Duodenal mucosa (tissue), 2 donors: ENCODE results near the gene LINC00237.
A peak's percentile ranks its signal among the peaks of the same experiment; 100 is the strongest.

Experiments used
- H3K27ac ChIP-seq: one replicate; pipeline ENCODE4 v1.7.0; 2013; ENCODE audit warnings: low read depth, low read length
- H3K27me3 ChIP-seq, 2 donors: one replicate each; pipeline ENCODE4 v1.7.0; 2013; ENCODE audit warnings: low read length in 2 of 2, control low read depth in 1 of 2; ENCODE audit not compliant: insufficient read depth in 2 of 2, control insufficient read depth in 1 of 2
- H3K36me3 ChIP-seq, 2 donors: one replicate each; pipeline ENCODE4 v1.7.0; 2013; ENCODE audit warnings: low read length in 2 of 2, control low read depth in 1 of 2; ENCODE audit not compliant: insufficient read depth in 2 of 2, control insufficient read depth in 1 of 2
- H3K4me1 ChIP-seq, 2 donors: one replicate each; pipeline ENCODE4 v1.7.0; 2013; ENCODE audit warnings: low read length in 2 of 2, control low read depth in 1 of 2; ENCODE audit not compliant: insufficient read depth in 2 of 2, control insufficient read depth in 1 of 2
- H3K4me3 ChIP-seq, 2 donors: one replicate each; pipeline ENCODE4 v1.7.0; 2013; ENCODE audit warnings: low read length in 2 of 2, low read depth in 1 of 2
- H3K9ac ChIP-seq, 2 donors: one replicate each; pipeline ENCODE4 v1.7.0; 2013; ENCODE audit warnings: low read length in 2 of 2, low read depth in 1 of 2
- H3K9me3 ChIP-seq, 2 donors: one replicate each; pipeline ENCODE4 v1.7.0; 2013; ENCODE audit warnings: low read length in 2 of 2, control low read depth in 1 of 2; ENCODE audit not compliant: control insufficient read depth in 1 of 2

The LINC00237 gene

GRCh38 chr20:21125849-21126580 is 19.9 kb upstream of the LINC00237 start, which contains the start of gene KIZ:
TSS of gene KIZ (plus strand) at chr20:21126082. CDS start at chr20:21126116, 34 bp downstream.
- peak within 1 kb of the TSS; percentile 43 for H3K27ac ChIP-seq
- no peaks in the 10 kb centered on the region for H3K27me3 ChIP-seq
- peak within 1 kb of the TSS; percentile 76 to 90 for H3K9ac ChIP-seq
- peaks cover 0 to 4% of the 10 kb centered on the region in 2 donors for H3K36me3 ChIP-seq
- peak within 1 kb of the TSS; percentile 91 to 95 for H3K4me3 ChIP-seq
- peaks cover 10 to 12% of the 10 kb centered on the region in 2 donors for H3K4me1 ChIP-seq
- H3K9me3 ChIP-seq: no peaks in the 10 kb centered on the region

DNA sequence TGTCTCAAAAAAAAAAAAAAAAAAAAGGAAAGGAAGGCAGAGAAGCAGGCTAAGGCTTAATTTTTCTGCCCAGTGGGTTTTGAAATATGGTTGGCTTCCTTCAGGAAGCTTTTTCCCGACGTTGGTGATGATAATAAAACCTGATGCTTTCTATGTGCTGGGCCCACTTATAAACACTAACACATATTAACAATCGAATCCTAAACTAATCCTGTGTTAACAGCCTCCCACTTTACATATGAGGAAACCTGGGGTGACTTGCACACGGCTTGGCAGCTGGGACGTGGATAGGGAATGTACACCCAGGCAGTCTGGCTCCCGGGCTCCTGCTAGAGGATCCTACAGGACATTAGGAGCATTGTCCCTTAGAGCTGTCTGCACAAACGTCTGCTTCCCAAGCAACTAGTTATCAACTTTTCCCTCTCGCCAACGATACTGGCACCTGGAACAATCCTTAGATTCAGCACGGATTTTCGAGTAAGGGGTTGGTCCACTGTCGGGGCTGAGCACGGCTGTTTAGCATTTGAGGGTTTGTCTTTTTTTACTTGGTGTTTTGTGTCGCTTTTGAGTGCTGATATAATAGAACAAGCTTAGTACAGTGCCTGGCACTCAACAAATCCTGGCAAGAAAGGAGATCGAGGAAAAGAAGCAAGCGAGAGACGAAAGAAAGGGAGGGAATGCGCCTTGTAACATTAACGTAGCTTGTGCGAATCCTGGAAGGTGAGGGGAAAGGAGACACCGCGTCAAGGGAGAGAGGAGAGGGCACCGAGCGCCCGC is 19.1 kb upstream of the LINC00237 start:
- peak overlapping the region; percentile 43 for H3K27ac ChIP-seq
- H3K9me3 ChIP-seq: no peaks in the 10 kb centered on the region
- H3K4me1 ChIP-seq: peaks cover 10 to 12% of the 10 kb centered on the region in 2 donors
- H3K27me3 ChIP-seq: no peaks in the 10 kb centered on the region
- peak overlapping the region; percentile 91 to 95 for H3K4me3 ChIP-seq
- H3K36me3 ChIP-seq: peaks cover 0 to 4% of the 10 kb centered on the region in 2 donors
- H3K9ac ChIP-seq: peak overlapping the region; percentile 73 to 90

DNA sequence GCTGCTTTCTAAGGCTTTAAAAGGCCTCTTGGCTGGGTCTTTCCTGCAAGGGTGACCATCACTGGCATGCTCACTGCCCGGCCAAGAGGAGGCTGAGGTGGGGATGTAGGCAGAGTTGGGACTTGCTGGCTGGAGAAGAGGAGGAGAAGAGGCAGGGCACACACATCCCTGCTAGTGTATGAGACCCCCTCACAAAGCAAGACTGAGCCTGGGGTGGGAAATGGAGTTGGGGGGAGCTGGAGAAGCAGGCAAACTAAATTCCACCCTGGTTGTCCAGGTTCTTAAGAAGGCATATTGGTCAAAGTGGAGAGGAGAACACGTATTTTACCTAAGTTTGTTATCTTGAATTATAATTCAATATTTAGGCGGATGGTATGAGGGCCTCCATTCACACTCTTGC is 18.0 kb upstream of the LINC00237 start:
- H3K36me3 ChIP-seq: no peaks in the 10 kb centered on the region
- no peak overlapping the region for H3K9ac ChIP-seq
- peaks cover 0 to 2% of the 10 kb centered on the region in 2 donors for H3K27me3 ChIP-seq
- no peaks in the 10 kb centered on the region for H3K9me3 ChIP-seq
- H3K4me1 ChIP-seq: peaks cover 10 to 12% of the 10 kb centered on the region in 2 donors
- H3K27ac ChIP-seq: no peak overlapping the region
- H3K4me3 ChIP-seq: no peak overlapping the region

DNA sequence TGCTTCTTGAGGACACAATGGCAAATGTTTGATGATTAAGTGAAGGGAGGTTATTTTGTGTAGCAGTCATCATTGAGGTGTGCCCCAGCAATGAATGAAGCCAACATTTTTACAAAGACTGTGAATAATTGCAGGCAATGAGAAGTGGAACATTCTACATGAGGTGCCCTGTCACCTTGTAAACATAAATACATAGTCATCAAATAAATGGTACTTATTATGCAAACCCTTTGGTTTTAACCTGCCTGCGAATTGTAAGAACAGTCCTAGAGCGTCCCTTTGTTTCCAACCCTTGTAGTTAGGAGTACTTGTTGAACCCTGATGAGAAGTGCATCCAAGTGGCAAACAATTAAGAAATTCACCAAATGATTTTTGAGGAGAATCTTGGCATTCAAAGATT is 12.6 kb upstream of the LINC00237 start:
- Histone ChIP-seq H3K4me3 (no peak overlapping the region), H3K36me3 (no peaks in the 10 kb centered on the region), H3K9me3 (no peaks in the 10 kb centered on the region), H3K4me1 (no peaks in the 10 kb centered on the region), H3K9ac (no peak overlapping the region), H3K27ac (no peak overlapping the region), H3K27me3 (peaks cover 6 to 8% of the 10 kb centered on the region in 2 donors)

DNA sequence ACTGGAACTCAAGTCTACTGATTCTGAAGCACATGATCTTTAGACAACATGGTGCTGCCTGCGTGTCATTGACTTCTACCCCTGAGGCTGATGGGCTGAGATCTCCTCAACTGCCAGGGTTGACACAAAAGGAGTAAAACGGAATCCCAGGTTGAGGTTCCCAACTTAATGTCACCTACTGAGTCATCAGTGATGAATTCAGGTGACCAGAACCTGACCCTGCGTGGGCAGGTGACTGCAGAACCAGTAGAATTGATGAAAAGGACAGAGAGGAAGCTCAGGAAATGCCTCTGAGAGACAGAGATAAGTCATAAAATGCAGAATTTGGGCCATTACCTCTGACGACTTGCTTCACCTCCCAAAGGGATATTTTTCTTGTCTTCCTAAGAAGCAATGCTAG is 12.0 kb upstream of the LINC00237 start:
- H3K27ac ChIP-seq: no peak overlapping the region
- no peaks in the 10 kb centered on the region for H3K9me3 ChIP-seq
- H3K36me3 ChIP-seq: no peaks in the 10 kb centered on the region
- no peak overlapping the region for H3K9ac ChIP-seq
- no peaks in the 10 kb centered on the region for H3K4me1 ChIP-seq
- no peak overlapping the region for H3K4me3 ChIP-seq
- peaks cover 6 to 8% of the 10 kb centered on the region in 2 donors for H3K27me3 ChIP-seq

DNA sequence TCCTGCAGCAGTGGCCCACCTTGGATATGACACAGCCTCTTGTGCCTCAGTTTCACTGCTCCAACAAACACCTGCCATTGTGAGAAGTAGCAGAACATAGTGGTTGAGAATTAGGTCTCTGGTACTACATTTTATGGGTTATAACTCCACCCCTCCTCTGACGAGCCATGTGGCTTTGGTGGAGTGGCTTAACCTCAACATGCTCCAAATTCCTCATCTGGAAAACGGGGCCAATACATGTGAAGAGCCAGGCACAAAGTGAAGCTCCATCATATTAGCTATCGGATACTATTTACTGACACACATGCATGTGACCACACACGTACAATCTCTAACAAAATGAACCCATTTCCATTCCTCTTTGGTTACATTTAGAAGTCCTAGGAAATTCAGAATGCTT is 11.4 kb upstream of the LINC00237 start:
- H3K36me3 ChIP-seq: no peaks in the 10 kb centered on the region

DNA sequence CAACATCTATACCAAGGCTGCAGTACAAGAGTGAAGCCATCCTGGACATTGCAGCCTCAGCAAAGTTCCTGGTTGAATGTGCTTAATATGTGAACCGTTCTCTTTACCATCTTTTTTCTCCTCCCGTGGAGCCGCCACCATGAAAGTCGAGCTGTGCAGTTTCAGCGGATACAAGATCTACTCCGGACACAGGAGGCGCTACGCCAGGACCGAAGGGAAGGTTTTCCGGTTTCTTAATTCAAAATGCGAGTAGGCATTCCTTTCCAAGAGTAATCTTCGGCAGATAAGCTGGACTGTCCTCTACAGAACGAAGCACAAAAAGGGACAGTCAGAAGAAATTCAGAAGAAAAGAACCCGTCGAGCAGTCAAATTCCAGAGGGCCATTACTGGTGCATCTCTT is 8.4 kb upstream of the LINC00237 start:
- Histone ChIP-seq H3K36me3 (no peaks in the 10 kb centered on the region), H3K4me1 (no peaks in the 10 kb centered on the region), H3K27me3 (peaks cover 6 to 16% of the 10 kb centered on the region in 2 donors), H3K4me3 (no peak overlapping the region), H3K27ac (no peak overlapping the region), H3K9ac (no peak overlapping the region), H3K9me3 (no peaks in the 10 kb centered on the region)

More for the DNA sequence above, 11.4 kb upstream of the LINC00237 start:
- no peak overlapping the region for H3K4me3 ChIP-seq
- H3K9ac ChIP-seq: no peak overlapping the region
- no peak overlapping the region for H3K27ac ChIP-seq
- no peaks in the 10 kb centered on the region for H3K4me1 ChIP-seq
- H3K27me3 ChIP-seq: peaks cover 6 to 8% of the 10 kb centered on the region in 2 donors
- H3K9me3 ChIP-seq: no peaks in the 10 kb centered on the region

DNA sequence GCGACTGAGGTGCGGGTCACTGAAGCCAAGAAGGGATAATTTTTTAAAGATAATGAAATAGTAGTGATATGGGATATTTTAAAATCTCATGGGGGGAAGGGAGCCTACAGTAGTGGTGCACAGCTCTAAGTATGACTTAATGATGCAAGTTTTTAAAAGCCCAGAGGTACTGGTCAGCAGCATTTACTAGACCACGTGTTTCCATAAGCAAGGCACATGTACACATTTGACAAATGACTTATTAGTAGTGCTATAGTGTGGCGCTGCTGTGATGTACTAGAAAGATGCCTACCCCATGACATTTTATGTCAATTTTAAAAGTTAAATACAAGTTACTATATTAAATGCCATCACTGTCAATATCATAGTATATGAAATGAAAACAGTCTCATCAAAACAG is 7.5 kb upstream of the LINC00237 start:
- Histone ChIP-seq H3K4me1 (no peaks in the 10 kb centered on the region), H3K9ac (no peak overlapping the region), H3K27me3 (peaks cover 10 to 21% of the 10 kb centered on the region in 2 donors), H3K9me3 (no peaks in the 10 kb centered on the region), H3K27ac (no peak overlapping the region), H3K36me3 (no peaks in the 10 kb centered on the region), H3K4me3 (no peak overlapping the region)

- no peak overlapping the region for H3K27ac ChIP-seq
- no peaks in the 10 kb centered on the region for H3K9me3 ChIP-seq
- no peaks in the 10 kb centered on the region for H3K4me1 ChIP-seq
- no peak overlapping the region for H3K9ac ChIP-seq
- H3K27me3 ChIP-seq: peaks cover 22 to 34% of the 10 kb centered on the region in 2 donors
- no peak overlapping the region for H3K4me3 ChIP-seq
- H3K36me3 ChIP-seq: no peaks in the 10 kb centered on the region
These were observed 5.3 kb upstream of the LINC00237 start for GRCh38 chr20:21111416-21111815.

DNA sequence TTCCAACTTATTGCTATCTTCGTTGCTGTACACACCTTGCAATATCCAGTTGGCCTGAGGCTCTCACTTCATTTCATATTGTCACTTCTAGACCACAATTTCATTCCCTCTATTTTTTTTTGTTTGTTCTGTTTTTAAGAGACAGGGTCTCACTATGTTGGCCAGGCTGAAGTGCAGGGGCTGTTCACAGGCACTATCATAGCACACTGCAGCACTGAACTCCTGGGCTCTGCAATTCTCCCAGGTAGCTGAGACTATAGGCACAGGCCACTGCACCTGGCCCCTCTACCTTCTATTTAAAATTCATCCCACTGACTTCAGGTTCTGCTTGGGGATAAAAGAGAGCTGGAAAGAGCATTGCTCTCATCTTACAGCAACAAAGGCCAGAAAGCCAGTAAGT is 4.7 kb upstream of the LINC00237 start:
- H3K9ac ChIP-seq: no peak overlapping the region
- no peak overlapping the region for H3K27ac ChIP-seq
- H3K4me1 ChIP-seq: no peaks in the 10 kb centered on the region
- H3K9me3 ChIP-seq: no peaks in the 10 kb centered on the region
- no peak overlapping the region for H3K4me3 ChIP-seq
- peaks cover 27 to 40% of the 10 kb centered on the region in 2 donors for H3K27me3 ChIP-seq
- no peaks in the 10 kb centered on the region for H3K36me3 ChIP-seq
